Activated naive CD4-positive, alpha-beta T cell treated with Interleukin-2 at 50 U/mL for 16 hours (primary cell): ENCODE measurements around the gene RASA4B.
"Not testable (repeated sequence)": the region's sequence is repeated elsewhere in the genome, so short reads cannot be mapped to it uniquely, and the experiment has no call there.

ENCODE experiments used
- DNase-seq: peaks from one replicate; pipeline ENCODE4 v3.0.0-alpha.2; 2020

The RASA4B gene

GRCh38 chr7:102472126-102473041 is 45.2 kb downstream of the RASA4B start:
- DNase-seq: no peak

- no peak for DNase-seq
These were observed 45.8 kb downstream of the RASA4B start for GRCh38 chr7:102471791-102472125.

DNA sequence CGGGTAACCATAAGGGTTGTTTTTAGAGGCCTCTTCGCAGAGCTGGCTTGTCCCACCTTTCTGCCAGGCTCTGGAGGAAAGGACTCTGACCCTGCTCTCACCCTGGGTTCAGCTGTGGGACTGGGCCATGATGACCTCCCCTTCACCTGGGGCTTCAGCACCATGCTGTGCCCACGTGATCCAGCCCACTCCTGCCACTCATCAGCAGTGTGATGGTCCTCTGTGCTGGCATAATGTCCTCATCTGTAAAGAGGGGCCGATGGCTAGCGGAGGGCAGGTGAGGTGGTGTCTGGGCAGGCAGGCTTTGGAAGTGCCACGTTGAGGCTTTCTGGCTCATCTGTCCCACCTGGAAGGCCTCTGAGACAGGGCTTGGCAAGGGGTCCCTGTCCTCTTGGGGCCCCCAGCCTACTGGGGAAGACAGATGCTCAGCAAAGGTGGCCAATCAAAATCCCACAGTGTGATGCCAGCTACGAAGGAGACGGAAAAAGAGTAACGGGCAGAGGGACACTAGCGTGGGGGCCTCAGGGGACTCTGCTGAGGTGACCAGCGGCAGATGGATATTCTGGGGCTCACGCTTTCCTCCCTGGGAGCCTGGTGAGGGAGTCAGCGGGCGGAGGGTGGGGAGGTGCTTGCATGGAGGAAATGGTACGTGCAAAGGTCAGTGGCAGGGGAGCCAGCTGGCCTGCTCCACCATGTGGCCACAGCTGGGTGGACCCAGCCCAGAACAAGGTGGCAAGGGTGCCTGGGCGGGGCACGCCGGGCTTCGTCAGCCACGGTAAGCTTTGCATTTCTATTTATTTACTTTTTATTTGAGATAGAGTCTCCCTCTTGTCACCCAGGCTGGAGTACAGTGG is 47.4 kb downstream of the RASA4B start:
- no peak for DNase-seq

- no peak for DNase-seq
These were observed 48.1 kb downstream of the RASA4B start for GRCh38 chr7:102469351-102469971.

DNA sequence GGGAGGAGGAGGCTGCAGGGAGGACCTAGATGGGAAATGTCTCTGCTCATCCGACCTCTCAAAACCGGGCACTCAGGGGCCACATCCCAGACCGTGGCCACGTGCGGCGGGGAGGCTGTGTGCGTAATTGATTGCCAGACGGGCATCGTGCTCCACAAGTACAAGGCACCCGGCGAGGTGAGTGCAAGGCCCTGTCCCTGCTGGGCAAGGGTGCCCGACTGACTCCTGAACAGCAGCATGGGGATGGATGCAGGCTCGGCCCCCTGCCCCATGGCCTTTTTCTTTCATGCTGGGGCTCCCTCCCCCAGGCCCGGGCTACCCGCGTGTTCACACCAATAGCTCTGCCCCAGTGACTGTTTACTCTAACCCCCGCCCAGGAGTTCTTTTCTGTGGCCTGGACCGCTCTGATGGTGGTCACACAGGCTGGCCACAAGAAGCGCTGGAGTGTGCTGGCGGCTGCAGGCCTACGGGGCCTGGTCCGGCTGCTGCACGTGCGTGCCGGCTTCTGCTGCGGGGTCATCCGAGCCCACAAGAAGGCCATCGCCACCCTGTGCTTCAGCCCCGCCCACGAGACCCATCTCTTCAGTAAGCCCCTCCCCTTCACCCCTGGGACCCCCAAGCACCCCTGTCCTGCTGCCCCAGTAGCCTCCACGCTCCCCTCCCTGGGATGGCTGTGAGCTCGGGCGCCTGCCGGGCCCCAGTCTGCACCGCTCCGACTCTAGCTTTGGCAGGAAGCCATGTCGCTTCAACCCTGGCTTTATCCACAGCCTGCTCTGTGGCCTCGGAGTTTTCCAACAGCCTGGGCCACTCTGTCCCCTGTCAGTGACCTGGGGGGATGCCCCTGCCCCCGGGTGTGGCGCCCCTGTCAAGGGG is 48.9 kb downstream of the RASA4B start:
- DNase-seq: no peak

- no peak for DNase-seq
These were observed 49.7 kb downstream of the RASA4B start for GRCh38 chr7:102467581-102468477.

- DNase-seq: no peak
These were observed 51.5 kb downstream of the RASA4B start for GRCh38 chr7:102466097-102466496.

- DNase-seq: peak; percentile 96
These were observed 52.8 kb downstream of the RASA4B start, which contains the start of the genes ALKBH4 and LRWD1 for GRCh38 chr7:102464577-102465280. Gene ALKBH4, minus strand, starts transcription at chr7:102464863. Its CDS starts 27 bp downstream, at chr7:102464836. Gene LRWD1, plus strand, starts transcription at chr7:102464984. Its CDS starts 97 bp downstream, at chr7:102465081.

DNA sequence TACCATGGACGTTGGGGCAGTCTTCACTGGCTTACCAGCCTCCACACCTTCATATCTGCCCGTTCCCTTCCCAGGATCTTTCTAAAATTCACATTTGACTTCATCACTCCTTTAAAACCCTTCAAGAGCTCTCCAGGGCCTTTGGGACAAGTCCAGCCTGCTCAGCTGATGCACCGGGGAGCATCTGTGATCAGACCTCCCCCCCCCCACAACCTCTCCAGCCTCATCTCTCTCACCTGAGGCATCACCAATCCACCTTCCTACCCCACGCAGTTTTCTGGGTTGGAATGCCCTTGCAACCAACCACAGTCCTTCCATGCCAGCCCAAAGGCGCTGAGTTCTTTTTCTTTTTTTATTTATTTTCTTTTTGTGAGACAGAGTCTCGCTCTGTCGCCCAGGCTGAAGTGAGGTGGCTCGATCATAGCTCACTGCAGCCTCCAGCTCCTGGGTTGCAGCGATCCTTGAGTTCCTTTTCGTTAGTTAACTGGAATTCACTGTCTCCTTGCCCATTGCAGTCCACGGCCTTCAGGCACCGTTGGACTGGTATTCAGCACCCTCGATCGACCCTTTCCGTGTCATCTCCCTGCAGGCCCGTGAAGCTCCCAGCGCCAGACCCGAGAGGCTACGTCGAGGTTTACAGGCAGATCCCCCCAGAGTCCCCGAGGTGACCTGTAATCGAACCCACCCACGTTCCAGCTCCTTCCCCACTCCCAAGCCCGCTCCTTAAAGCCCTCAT is 53.6 kb downstream of the RASA4B start:
- DNase-seq: no peak

DNA sequence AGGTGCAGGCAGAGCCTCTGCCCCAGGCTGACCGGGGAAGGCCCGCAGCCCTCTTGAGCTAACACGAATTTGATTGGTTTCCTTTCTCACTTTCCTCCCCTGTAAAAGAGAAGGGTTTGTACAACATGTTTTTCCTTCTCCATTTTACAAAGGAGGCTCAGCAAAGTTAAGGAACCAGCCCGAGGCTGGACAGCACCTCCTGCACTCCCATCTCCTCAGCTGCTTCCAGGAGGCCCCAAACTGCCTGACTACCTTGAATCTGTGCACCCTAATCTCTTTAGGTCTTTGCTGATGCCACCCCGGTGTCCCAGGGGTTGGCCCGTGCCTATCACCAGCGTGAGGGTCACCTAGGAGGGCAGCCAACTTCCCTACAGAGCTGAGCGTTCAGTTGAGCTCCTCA is 57.1 kb downstream of the RASA4B start:
- no peak for DNase-seq

- DNase-seq: no peak
These were observed 58.2 kb downstream of the RASA4B start for GRCh38 chr7:102459221-102459844.

DNA sequence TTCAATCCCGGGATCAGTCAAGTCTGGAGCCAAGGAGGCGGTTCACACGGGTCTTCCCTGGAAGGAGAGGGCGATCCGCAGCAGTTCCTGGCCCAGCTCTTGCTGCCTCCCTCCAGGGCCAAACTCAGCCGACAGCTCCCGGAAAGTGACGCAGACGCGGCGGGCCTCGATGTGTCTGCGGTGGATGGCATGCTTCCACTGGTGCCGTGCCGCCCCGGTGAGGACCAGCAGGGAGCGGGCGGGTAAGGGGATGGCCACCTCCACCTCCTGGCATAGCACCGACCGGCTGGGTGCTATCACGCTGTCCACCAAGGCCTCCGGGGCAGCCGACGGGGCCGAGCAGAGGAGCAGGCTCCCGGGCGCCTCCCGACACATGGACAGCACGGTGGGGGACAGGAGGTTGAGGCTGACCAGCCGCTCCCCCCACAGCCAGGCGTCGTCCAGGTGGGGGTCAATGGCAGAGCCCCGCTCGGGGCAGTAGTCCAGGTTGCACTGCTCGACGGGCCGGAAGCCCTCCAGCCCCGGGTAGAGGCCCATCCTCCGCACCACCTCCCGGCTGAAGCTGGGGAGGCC is 60.1 kb downstream of the RASA4B start:
- DNase-seq: no peak

DNA sequence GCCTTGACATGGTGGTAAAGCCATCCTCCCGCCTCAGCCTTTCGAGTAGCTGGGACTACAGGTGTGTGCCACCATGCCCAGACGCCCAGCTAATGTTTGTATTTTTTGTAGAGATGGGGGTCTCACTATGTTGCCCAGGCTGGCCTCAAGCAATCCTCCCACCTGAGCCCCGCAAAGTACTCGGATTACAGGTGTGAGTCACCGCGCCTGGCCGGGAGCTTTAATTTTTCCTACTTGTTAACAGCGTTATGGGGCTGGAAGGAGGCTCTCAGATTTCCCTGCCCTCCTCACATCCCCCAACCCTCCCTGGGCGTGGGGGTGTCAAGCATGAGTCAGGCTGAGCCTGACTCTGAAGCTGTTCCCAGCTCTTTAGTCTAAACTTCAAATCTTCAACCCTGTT is 61.2 kb downstream of the RASA4B start:
- DNase-seq: no peak

DNA sequence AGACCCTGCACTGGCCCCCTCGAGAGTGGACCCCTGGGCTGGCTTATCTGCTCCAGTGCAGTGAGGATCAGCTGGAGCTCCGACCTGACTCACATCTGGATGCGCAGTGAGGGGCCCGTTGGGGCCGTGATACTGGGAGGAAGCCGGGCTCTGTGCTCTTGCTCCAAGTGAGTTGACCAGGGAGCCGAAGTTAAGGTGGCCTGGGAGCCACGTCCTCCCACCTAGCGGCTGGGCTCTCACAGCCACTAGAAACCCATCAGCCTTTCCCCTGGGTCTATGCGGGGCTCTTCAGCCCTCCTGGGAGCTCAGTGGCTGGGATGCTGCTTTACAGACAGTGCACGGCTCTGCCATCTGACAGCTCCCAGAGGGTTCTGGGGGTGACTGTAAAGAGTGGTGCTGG is 62.0 kb downstream of the RASA4B start:
- no peak for DNase-seq

GRCh38 chr7:102454932-102455331 is 62.6 kb downstream of the RASA4B start:
- DNase-seq: not testable (repeated sequence)

DNA sequence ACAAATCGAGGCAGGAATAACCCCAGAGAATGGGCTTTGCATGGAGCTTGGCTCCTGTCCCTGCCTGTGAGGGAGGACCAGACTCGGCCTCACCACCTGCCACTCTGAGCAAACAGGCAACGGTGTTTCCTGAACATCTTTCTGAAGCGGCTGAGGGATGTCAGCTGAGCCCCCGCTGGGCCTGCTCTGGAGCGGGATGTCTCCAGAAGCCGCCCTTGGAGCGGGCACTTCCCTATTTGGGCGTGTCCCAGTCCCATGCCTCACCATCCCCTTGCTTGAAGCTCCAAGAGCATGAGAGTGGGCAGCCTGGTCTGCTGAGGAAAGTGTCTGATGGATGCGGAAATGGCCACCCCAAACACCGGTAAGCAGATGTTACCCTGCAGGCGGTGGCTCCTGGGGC is 63.1 kb downstream of the RASA4B start:
- DNase-seq: no peak

DNA sequence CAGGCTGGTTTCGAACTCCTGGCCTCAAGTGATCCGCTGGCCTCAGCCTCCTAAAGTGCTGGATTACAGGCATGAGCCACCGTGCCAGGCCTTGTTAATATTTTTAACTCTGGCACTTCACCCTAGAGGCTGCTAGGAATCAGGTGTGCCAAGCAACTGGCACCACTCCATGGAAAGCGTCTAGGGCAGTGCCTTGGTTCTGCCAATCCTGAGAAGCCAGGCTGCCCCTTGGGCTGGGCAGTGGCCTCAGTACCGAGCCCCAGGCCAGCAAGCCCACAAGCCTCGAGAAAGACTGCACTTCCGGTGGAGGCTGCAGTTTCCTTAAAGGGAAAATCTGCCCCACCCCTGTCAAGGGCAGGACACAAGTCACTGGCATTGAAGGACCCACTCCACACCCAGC is 64.3 kb downstream of the RASA4B start:
- DNase-seq: no peak

DNA sequence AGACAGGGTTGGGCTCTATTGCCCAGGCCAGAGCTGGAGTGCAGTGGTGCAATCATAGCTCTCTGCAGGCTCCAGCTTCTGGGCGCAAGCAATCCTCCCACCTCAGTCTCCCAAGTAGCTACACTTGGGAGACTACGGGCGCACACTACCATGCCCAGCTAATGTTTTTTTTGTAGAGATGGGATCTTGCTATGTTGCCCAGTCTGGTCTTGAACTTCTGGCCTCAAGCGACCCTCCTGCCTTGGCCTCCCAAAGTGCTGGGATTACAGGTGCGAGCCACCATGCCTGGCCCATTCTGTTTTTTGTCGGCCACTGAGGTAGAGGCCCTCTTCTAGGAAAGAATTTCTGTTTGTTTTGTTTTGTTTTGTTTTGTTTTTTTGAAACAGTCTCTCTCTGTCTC is 65.1 kb downstream of the RASA4B start:
- DNase-seq: no peak
